K562 (cell line): ENCODE results near the gene MYLK3. TPM values are rescaled to one million over a fixed set of nuclear protein-coding genes. Genes with fewer than 3 reads are reported as not detected.

Experiments used
- ATAC-seq: fragments of 200-7000 bp; cut with Tn5 transposase; 3 replicates; pipeline ENCODE4 v1.9.1; 2020; ENCODE audit warnings: moderate library complexity
- BruUV-seq: library from RNA; stranded (reverse); fragments of 400-500 nt; replicated peaks from 2 replicates; lab custom pipeline; 2021; lab: Mats Ljungman, UMichigan
- CTCF ChIA-PET: fragments of 300-600 bp; formaldehyde crosslinking; extraction: SDS; loops from one replicate; lab custom pipeline; 2021; ENCODE audit warnings: low intra/inter-chr PET ratio; lab: Yijun Ruan, JAX
- POLR2A ChIA-PET: fragments of 300-600, 350-650 bp; sonication (Branson Sonifier 250); formaldehyde crosslinking; extraction: SDS; loops from one replicate; lab custom pipeline; 2021; ENCODE audit warnings: antibody characterized with exemption, inconsistent platforms; lab: Yijun Ruan, JAX
- DNase-seq, 4 experiments: peaks; one replicate each; pipeline versions ENCODE4 v3.0.0 to v3.0.0-alpha.2; 2011 to 2018; ENCODE audit warnings: low spot score in 3 of 4, mixed read lengths in 3 of 4; ENCODE audit errors: extremely low read depth in 1 of 4
- FAIRE-seq: peaks from 2 replicates; lab custom pipeline; 2011; peaks lifted over from hg19 to GRCh38; lab: Jason Lieb, UNC
- H2AFZ ChIP-seq: 2 replicates; pipeline ENCODE4 v1.6.0; 2011; ENCODE audit warnings: low read depth, low read length, control low read depth, inconsistent platforms
- H3K27ac ChIP-seq: fragments of 200-600 bp; 3 replicates; pipeline ENCODE4 v1.8.0; 2011; ENCODE audit warnings: low read depth, mild to moderate bottlenecking, control low read depth, inconsistent platforms, low read length, moderate library complexity, mixed read lengths; ENCODE audit errors: extremely low read depth
- H3K27me3 ChIP-seq, 2 experiments: fragments of 300-600 bp in 1 of 2; 2 replicates in 1 of 2; 3 replicates in 1 of 2; pipeline versions ENCODE4 v1.6.0 to v1.8.0; 2011; ENCODE audit warnings: inconsistent platforms in 2 of 2, low read length in 2 of 2, mild to moderate bottlenecking in 1 of 2, mixed read lengths in 1 of 2, moderate library complexity in 1 of 2; ENCODE audit not compliant: control insufficient read depth in 2 of 2, insufficient read depth in 2 of 2
- H3K36me3 ChIP-seq: fragments of 300-600 bp; 3 replicates; pipeline ENCODE4 v1.8.0; 2011; ENCODE audit warnings: mild to moderate bottlenecking, low read length, inconsistent platforms; ENCODE audit not compliant: control insufficient read depth, insufficient read depth
- H3K4me1 ChIP-seq, 2 experiments: fragments of 200-600 bp in 1 of 2; replicated peaks in 1 of 2; 2 replicates in 1 of 2; 3 replicates in 1 of 2; pipeline versions ENCODE4 v1.5.1 to v1.8.0; 2011; ENCODE audit warnings: inconsistent platforms in 2 of 2, low read length in 2 of 2, mild to moderate bottlenecking in 1 of 2, mixed read lengths in 1 of 2, moderate library complexity in 1 of 2; ENCODE audit not compliant: control insufficient read depth in 2 of 2, insufficient read depth in 2 of 2
- H3K4me2 ChIP-seq: 2 replicates; pipeline ENCODE4 v1.6.1; 2011; ENCODE audit warnings: low read length, control low read depth, inconsistent platforms, mixed read lengths; ENCODE audit not compliant: insufficient read depth
- H3K4me3 ChIP-seq: fragments of 200-600 bp; sonication (generic), shearing (Covaris generic); 2 replicates; pipeline ENCODE4 v1.5.1; 2016; ENCODE audit warnings: control low read depth, inconsistent platforms
- H3K79me2 ChIP-seq: fragments of 200-600 bp; 3 replicates; pipeline ENCODE4 v1.8.0; 2011; ENCODE audit warnings: low read length, inconsistent platforms; ENCODE audit not compliant: control insufficient read depth, insufficient read depth
- H3K9ac ChIP-seq, 2 experiments: 2 replicates each; pipeline versions ENCODE4 v1.6.0 to v1.6.1; 2011; ENCODE audit warnings: low read depth in 2 of 2, low read length in 2 of 2, control low read depth in 1 of 2, inconsistent platforms in 1 of 2, mild to moderate bottlenecking in 1 of 2, mixed read lengths in 1 of 2; ENCODE audit not compliant: insufficient read depth in 1 of 2
- H3K9me1 ChIP-seq: one replicate; pipeline ENCODE4 v1.6.0; 2011; ENCODE audit warnings: inconsistent platforms, mild to moderate bottlenecking, low read length, moderate library complexity; ENCODE audit not compliant: control insufficient read depth, insufficient read depth
- H3K9me3 ChIP-seq: replicated peaks from 2 replicates; pipeline ENCODE4 v1.5.1; 2011; ENCODE audit warnings: low read depth, low read length, inconsistent platforms; ENCODE audit not compliant: control insufficient read depth, insufficient read depth
- H4K20me1 ChIP-seq: replicated peaks from 2 replicates; pipeline ENCODE4 v1.6.1; 2011; ENCODE audit warnings: low read length, inconsistent platforms, mixed read lengths; ENCODE audit not compliant: control insufficient read depth, insufficient read depth
- FIP1L1 ChIP-seq: fragments of 200-400 bp; formaldehyde crosslinking; IDR thresholded peaks from 2 replicates; pipeline ENCODE4 v1.6.1; 2018; ENCODE audit warnings: mild to moderate bottlenecking, low read depth, low read length; ENCODE audit not compliant: poor library complexity, severe bottlenecking
- HDAC6 ChIP-seq: IDR thresholded peaks from 2 replicates; pipeline ENCODE4 v1.6.1; 2012; ENCODE audit warnings: low read depth, mild to moderate bottlenecking, control low read depth, inconsistent platforms, low read length, moderate library complexity
- POLR2AphosphoS2 ChIP-seq: IDR thresholded peaks from 2 replicates; pipeline ENCODE4 v1.6.1; 2012; ENCODE audit warnings: low read length, improper control_type of control experiment
- WGBS: fragments of 100-300 bp; shearing (Covaris generic); methylation state at CpG from one replicate; pipeline ENCODE4 v1.1.6; 2016; ENCODE audit warnings: low coverage, mixed read lengths; ENCODE audit not compliant: insufficient coverage; ENCODE audit errors: missing lambda C conversion rate; 5-methylcytosine and 5-hydroxymethylcytosine counted together
- in situ Hi-C: fragments of 300-500 bp; cut with MboI; formaldehyde crosslinking; loops from 4 replicates; pipeline ENCODE4 v1.15.0; 2018; ENCODE audit warnings: inconsistent platforms, mixed read lengths
- intact Hi-C: fragments of 100-400 bp; cut with micrococcal nuclease; formaldehyde crosslinking; loops from 2 replicates; pipeline ENCODE4 v1.14.2; 2022
- polyA plus RNA-seq, 8 experiments: library from polyadenylated mRNA; depleted of rRNA in 4 of 8; stranded (reverse) in 5 of 8; unstranded in 3 of 8; fragments of >200 nt; fragmentation: Nextera tagmentation in 2 of 8; fragmentation: Illumina TruSeq in 1 of 8; extraction: Ambion mirVana in 2 of 8; extraction: Trizol in 1 of 8; gene quantifications; 2 replicates each; pipeline versions ENCODE4 v1.2.1 to v1.2.3, GENCODE V29; 2011 to 2014; ENCODE audit warnings: inconsistent platforms in 1 of 8, missing spikeins in 1 of 8
- total RNA-seq, 7 experiments: library from RNA; depleted of rRNA in 6 of 7; stranded (reverse); fragments of >200 nt in 6 of 7; fragmentation: Illumina TruSeq in 2 of 7; extraction: Trizol in 2 of 7; gene quantifications; 2 replicates each; pipeline versions ENCODE4 v1.2.1 to v1.2.3, GENCODE V29; 2011 to 2021; ENCODE audit warnings: low replicate concordance in 1 of 7
- TF ChIP-seq, protein P1 (sequence below), 2 experiments: IDR thresholded peaks; 2 replicates each; pipeline ENCODE4 v1.6.1; 2011; ENCODE audit warnings: borderline replicate concordance in 1 of 2, control low read depth in 1 of 2, low read depth in 1 of 2, low read length in 1 of 2, mild to moderate bottlenecking in 1 of 2, mixed read lengths in 1 of 2, moderate library complexity in 1 of 2; ENCODE audit not compliant: insufficient read depth in 1 of 2, insufficient read length in 1 of 2, poor library complexity in 1 of 2, severe bottlenecking in 1 of 2; ENCODE audit errors: extremely low read depth in 1 of 2
- TF ChIP-seq, protein P2 (sequence below): fragments of 450-650 bp; IDR thresholded peaks from 2 replicates; pipeline ENCODE4 v1.6.1; 2016; ENCODE audit warnings: low read depth, mild to moderate bottlenecking, moderate library complexity

Gene MYLK3
- total and polyA plus RNA-seq, 9 of the 15 experiments (the other 6 are each of a cell fraction or from before 2014, with no cell fraction given) = 0.69 to 10.7 (median 4.7) TPM

DNA sequence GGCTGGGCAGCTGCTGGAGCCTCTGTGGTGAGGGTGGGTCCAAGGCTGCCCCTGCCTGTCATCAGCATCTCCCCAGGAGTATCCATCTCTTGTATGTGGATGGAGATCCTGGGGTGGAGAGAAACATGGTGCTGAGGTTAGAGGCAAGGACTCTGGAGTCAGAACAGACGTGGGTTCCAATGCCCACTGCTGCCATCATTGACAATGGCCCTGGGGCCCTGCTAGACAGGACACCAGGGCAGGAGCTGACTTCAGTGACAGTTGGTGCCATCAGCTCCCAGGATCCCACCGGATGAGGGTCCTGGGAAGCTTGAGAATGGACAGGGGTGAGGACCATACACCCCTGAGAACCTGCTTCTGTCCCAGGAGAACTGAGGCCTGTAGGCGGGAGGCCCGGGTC is 15.6 kb downstream of the MYLK3 start:
- no peaks in the 10 kb centered on the region for H3K79me2 ChIP-seq
- H4K20me1 ChIP-seq = no peaks in the 10 kb centered on the region
- H2AFZ ChIP-seq = no peak overlapping the region
- H3K27ac ChIP-seq = no peak overlapping the region
- no peaks in the 10 kb centered on the region for H3K9me3 ChIP-seq
- FAIRE-seq = no peak
- no peaks in the 10 kb centered on the region for H3K36me3 ChIP-seq
- no peaks in the 10 kb centered on the region for H3K27me3 ChIP-seq
- DNase-seq = no peak
- CTCF ChIA-PET = no interaction called here
- POLR2A ChIA-PET = interaction anchor here (0.6 kb wide), 2 partner anchors 10 to 28 kb away, joined by 3 read pairs; no protein-coding TSS in a partner anchor
- H3K4me2 ChIP-seq = no peak overlapping the region
- no peaks in the 10 kb centered on the region for H3K9me1 ChIP-seq
- H3K4me3 ChIP-seq = no peak overlapping the region
- WGBS = 45% methylated on average over 3 of the region's 4 CpGs
- intact Hi-C loops (no loop called here), in situ Hi-C loops (no loop called here)
- no TSS peak for BruUV-seq
- no peak for ATAC-seq
- TF ChIP-seq FIP1L1 (no peak), POLR2AphosphoS2 (no peak), HDAC6 (no peak)
- TF ChIP-seq, all 486 proteins: peak for 0
- Histone ChIP-seq H3K9ac (peak overlapping the region in 1 of 2 experiments; percentile 71; a peak in 1 of 4 replicates), H3K4me1 (peaks cover 0 to 12% of the 10 kb centered on the region in 2 experiments; a peak in 1 of 5 replicates)

DNA sequence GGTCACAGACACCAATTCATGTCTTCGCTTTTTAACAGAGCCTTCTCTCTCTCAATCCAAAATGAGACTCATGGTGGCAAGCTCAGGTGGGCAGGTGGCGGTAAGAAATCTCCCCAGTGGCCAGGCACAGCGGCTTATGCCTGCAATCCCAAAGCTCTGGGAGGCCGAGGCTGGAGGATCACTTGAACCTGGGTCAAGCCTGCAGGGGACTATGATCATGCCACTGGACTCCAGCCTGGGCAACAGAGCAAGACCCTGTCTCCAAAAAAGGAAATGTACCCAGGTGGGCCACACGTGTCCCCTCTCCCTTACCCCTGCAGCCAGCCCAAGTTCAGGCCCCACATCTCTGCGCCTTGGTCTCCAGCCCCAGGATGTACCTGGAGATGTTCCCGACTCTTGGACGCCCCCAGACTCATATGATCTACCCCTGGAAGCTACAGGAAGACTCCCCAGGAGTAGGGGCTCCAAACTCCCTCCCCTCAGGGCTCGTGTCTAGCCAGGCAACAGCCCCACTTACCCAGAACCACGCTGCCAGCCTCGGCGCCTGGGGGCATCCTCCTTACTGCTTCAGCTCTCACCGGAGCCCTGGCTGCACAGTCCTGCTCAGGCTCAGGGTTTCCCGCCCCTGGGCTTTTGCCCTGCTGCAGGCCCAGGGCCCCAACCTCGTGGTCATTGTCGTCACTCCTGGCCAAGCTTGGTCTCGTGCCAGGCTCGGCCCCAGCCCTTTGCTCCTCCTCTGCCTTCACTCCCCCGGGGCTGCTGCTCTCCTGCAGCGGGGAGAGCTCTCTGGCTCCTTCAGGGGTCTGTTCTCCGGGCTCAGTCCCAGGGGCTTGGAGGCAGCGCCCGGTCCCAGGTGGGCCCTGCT is 16.2 kb downstream of the MYLK3 start:
- Histone ChIP-seq H3K9ac (peak overlapping the region in 1 of 2 experiments; percentile 45; a peak in 2 of 4 replicates), H3K79me2 (no peaks in the 10 kb centered on the region), H4K20me1 (no peaks in the 10 kb centered on the region), H3K9me1 (no peaks in the 10 kb centered on the region), H3K9me3 (no peaks in the 10 kb centered on the region), H3K4me1 (peaks cover 0 to 10% of the 10 kb centered on the region in 2 experiments; a peak in 1 of 5 replicates), H3K27me3 (no peaks in the 10 kb centered on the region), H3K36me3 (no peaks in the 10 kb centered on the region), H3K4me3 (no peak overlapping the region), H3K27ac (no peak overlapping the region), H3K4me2 (no peak overlapping the region), H2AFZ (no peak overlapping the region)
- DNase-seq (no peak), ATAC-seq (no peak; the same call in 2 of the 3 replicates), FAIRE-seq (no peak)
- in situ Hi-C loops (no loop called here), intact Hi-C loops (no loop called here)
- POLR2A ChIA-PET = interaction anchor here (0.6 to 0.7 kb wide), 3 partner anchors 20 to 176 kb away, joined by 3 read pairs; no protein-coding TSS in a partner anchor
- 49% methylated on average over 21 of the region's 23 CpGs for WGBS
- TF ChIP-seq, protein P1, sequence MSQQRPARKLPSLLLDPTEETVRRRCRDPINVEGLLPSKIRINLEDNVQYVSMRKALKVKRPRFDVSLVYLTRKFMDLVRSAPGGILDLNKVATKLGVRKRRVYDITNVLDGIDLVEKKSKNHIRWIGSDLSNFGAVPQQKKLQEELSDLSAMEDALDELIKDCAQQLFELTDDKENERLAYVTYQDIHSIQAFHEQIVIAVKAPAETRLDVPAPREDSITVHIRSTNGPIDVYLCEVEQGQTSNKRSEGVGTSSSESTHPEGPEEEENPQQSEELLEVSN (IDR thresholded peaks at IDR 0.05; ENCODE audit: borderline replicate concordance in 1 of 2, extremely low read depth in 1 of 2, insufficient read depth in 1 of 2, insufficient read length in 1 of 2, low read depth in 1 of 2, low read length in 1 of 2, poor library complexity in 1 of 2, severe bottlenecking in 1 of 2) = peak in 1 of 2 experiments; percentile 15
- TF ChIP-seq, protein P2, sequence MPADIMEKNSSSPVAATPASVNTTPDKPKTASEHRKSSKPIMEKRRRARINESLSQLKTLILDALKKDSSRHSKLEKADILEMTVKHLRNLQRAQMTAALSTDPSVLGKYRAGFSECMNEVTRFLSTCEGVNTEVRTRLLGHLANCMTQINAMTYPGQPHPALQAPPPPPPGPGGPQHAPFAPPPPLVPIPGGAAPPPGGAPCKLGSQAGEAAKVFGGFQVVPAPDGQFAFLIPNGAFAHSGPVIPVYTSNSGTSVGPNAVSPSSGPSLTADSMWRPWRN = no peak
- no TSS peak for BruUV-seq
- CTCF ChIA-PET = no interaction called here
